Testis (tissue), 5 donors: ENCODE data around the gene BBS12. TPM values are rescaled to one million over a fixed set of nuclear protein-coding genes. Genes with fewer than 3 reads are reported as not detected.

Experiments used
- DNase-seq: peaks from one replicate; pipeline ENCODE4 v3.0.0-alpha.2; 2019
- H3K27ac ChIP-seq, 2 donors: fragments of 200-600 bp; sonication (generic); one replicate each; pipeline ENCODE4 v1.5.1; 2019
- H3K27me3 ChIP-seq: fragments of 200-600 bp; sonication (generic); one replicate; pipeline ENCODE4 v1.5.1; 2019
- H3K36me3 ChIP-seq: fragments of 200-600 bp; sonication (generic); one replicate; pipeline ENCODE4 v1.5.1; 2017; ENCODE audit warnings: low read depth; ENCODE audit errors: missing control alignments
- H3K4me1 ChIP-seq: fragments of 200-600 bp; sonication (generic); one replicate; pipeline ENCODE4 v1.5.1; 2019
- H3K4me3 ChIP-seq, 2 donors: fragments of 200-600 bp; sonication (generic); one replicate each; pipeline ENCODE4 v1.5.1; 2017 to 2019
- H3K9me3 ChIP-seq: fragments of 200-600 bp; sonication (generic); one replicate; pipeline ENCODE4 v1.5.1; 2017
- CTCF ChIP-seq, 3 experiments: fragments of 450-650 bp in 2 of 3; fragments of 200-600 bp in 1 of 3; sonication (generic) in 1 of 3; IDR thresholded peaks; one replicate each; pipeline ENCODE4 v1.5.1; 2016 to 2019; ENCODE audit warnings: antibody characterized with exemption in 3 of 3, mild to moderate bottlenecking in 2 of 3, moderate library complexity in 1 of 3
- POLR2A ChIP-seq: fragments of 450-650 bp; IDR thresholded peaks from one replicate; pipeline ENCODE4 v1.6.1; 2017; ENCODE audit warnings: antibody characterized with exemption, mild to moderate bottlenecking, moderate library complexity
- WGBS, 2 donors: methylation state at CpG; one replicate each; pipeline ENCODE4 v1.1.5; 2018; 5-methylcytosine and 5-hydroxymethylcytosine counted together
- intact Hi-C: fragments of 100-400 bp; cut with DNase I; formaldehyde crosslinking; loops from one replicate; pipeline ENCODE4 v1.15.1; 2023; ENCODE audit warnings: low total_unique reads
- long read RNA-seq, 2 donors: transcript quantifications; one replicate each; lab custom pipeline, GENCODE V29; 2026
- polyA plus RNA-seq: library from polyadenylated mRNA; stranded (reverse); fragments of 350-450 nt; fragmentation: Illumina TruSeq; extraction: RNeasy Lipid Tissue Mini Kit (QIAGEN cat#74804); gene quantifications from one replicate; pipeline ENCODE4 v1.2.3, GENCODE V29; 2014; ENCODE audit warnings: low read depth, low replicate concordance; ENCODE audit not compliant: insufficient read depth
- total RNA-seq, 2 donors: library from RNA; depleted of rRNA; stranded (reverse); fragments of >200 nt; gene quantifications; one replicate each; pipeline ENCODE4 v1.2.3, GENCODE V29; 2016

BBS12 gene
- total RNA-seq, result 1 to 10 TPM; 5.0 to 7.5 TPM
- 15.7 TPM for polyA plus RNA-seq
- long read RNA-seq, donor 1, partial matches to known transcripts, result 0 of 2 reads
- long read RNA-seq, donor 1, other reads (novel, unspliced or antisense), result 0 of 2 reads
- long read RNA-seq, donor 2, partial matches to known transcripts, result 0 of 1 reads
- long read RNA-seq, donor 2, other reads (novel, unspliced or antisense), result 0 of 1 reads

- H3K4me3 ChIP-seq, result peak within 1 kb of the TSS; percentile 76 to 80
- peak; percentile 100 for DNase-seq
- H3K9me3 ChIP-seq, result no peaks in the 10 kb centered on the region
- H3K27ac ChIP-seq, result peak within 1 kb of the TSS; percentile 78 to 87
- TF ChIP-seq CTCF (IDR thresholded peaks at IDR 0.05), result no peak
- no peak for TF ChIP-seq POLR2A
- no peaks in the 10 kb centered on the region for H3K36me3 ChIP-seq
- H3K27me3 ChIP-seq, result no peaks in the 10 kb centered on the region
- intact Hi-C loops, result no loop called here
- 0 to 1% methylated on average over 34 to 37 of the region's 37 CpGs for WGBS, 2 donors
- no peaks in the 10 kb centered on the region for H3K4me1 ChIP-seq
Measured at GRCh38 chr4:122732329-122733026, at the start of gene BBS12. Gene BBS12, plus strand, starts transcription at chr4:122732704. Its CDS starts 9,189 bp downstream, at chr4:122741893.

- no peak overlapping the region for H3K27ac ChIP-seq
- H3K4me1 ChIP-seq, result no peaks in the 10 kb centered on the region
- H3K4me3 ChIP-seq, result no peak overlapping the region
- intact Hi-C loops, result no loop called here
- no peak for DNase-seq
- H3K9me3 ChIP-seq, result no peaks in the 10 kb centered on the region
- no peaks in the 10 kb centered on the region for H3K36me3 ChIP-seq
- no peaks in the 10 kb centered on the region for H3K27me3 ChIP-seq
- TF ChIP-seq POLR2A (no peak), CTCF (IDR thresholded peaks at IDR 0.05) (no peak)
- WGBS, 2 donors, result 96 to 98% methylated on average over 2 of the region's 2 CpGs
Measured at GRCh38 chr4:122686691-122687090, 45.8 kb upstream of the BBS12 start.

- Histone ChIP-seq H3K36me3 (no peaks in the 10 kb centered on the region), H3K4me1 (no peaks in the 10 kb centered on the region), H3K9me3 (no peaks in the 10 kb centered on the region), H3K4me3 (no peak overlapping the region), H3K27me3 (no peaks in the 10 kb centered on the region), H3K27ac (no peak overlapping the region)
- TF ChIP-seq POLR2A, result no peak
- no peak for TF ChIP-seq CTCF (IDR thresholded peaks at IDR 0.05)
- intact Hi-C loops, result no loop called here
- DNase-seq, result no peak
- WGBS, 2 donors, result 58 to 61% methylated on average over 2 of the region's 2 CpGs
Measured at GRCh38 chr4:122687531-122688061, 44.9 kb upstream of the BBS12 start.

DNA sequence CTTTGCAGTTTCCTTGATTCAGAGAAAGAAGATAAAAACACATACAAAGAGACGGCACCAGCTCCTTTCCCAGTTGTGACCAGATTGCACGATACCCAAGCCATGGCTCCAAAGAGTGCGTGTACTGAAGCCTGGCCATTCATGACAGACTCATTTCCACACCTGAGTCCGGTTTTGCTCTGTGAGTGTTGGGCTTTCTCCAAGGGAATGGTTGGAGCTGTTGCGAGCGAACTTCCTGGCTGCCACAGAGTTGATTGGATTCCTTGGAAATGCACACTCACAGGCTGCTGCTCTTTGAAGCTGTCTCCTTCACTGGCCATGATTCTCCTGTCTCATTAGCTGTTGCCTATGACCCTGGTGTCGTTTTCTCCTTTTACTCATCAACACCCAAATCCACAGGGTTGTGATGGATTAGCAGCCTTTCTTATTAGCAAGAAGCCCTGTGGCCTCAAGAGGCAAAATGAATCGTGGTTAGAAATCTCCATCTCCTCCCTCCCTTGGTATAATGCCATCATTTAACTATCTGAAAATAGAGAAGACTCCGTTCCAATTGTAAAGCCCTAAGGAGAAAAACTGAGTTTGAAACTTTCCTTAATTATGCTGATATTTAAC lies 43.9 kb upstream of the BBS12 start:
- no peaks in the 10 kb centered on the region for H3K36me3 ChIP-seq
- no peaks in the 10 kb centered on the region for H3K9me3 ChIP-seq
- 44 to 56% methylated on average over 9 of the region's 9 CpGs for WGBS, 2 donors
- DNase-seq, result no peak
- intact Hi-C loops, result no loop called here
- H3K27ac ChIP-seq, result peak overlapping the region in 1 of 2 donors; percentile 29
- no peaks in the 10 kb centered on the region for H3K4me1 ChIP-seq
- no peaks in the 10 kb centered on the region for H3K27me3 ChIP-seq
- H3K4me3 ChIP-seq, result no peak overlapping the region
- TF ChIP-seq CTCF (IDR thresholded peaks at IDR 0.05), result no peak
- no peak for TF ChIP-seq POLR2A
